Fibroblast of lung (primary cell): ENCODE data around the gene LZTR1. TPM values are rescaled to one million over a fixed set of nuclear protein-coding genes. Genes with fewer than 3 reads are reported as not detected.
"Not testable (repeated sequence)": the region's sequence is repeated elsewhere in the genome, so short reads cannot be mapped to it uniquely, and the experiment has no call there.

ENCODE experiments used
- DNase-seq, 2 donors: peaks; one replicate each; pipeline versions ENCODE4 v3.0.0 to v3.0.0-alpha.2; 2010; ENCODE audit warnings: low read depth in 2 of 2
- H2AFZ ChIP-seq: 2 replicates; pipeline ENCODE4 v1.5.1; 2012; ENCODE audit warnings: low read length, control low read depth, inconsistent platforms
- H3K27ac ChIP-seq: 2 replicates; pipeline ENCODE4 v1.5.1; 2011; ENCODE audit warnings: low read length, control low read depth; ENCODE audit not compliant: insufficient read depth
- H3K27me3 ChIP-seq: 2 replicates; pipeline ENCODE4 v1.5.1; 2011; ENCODE audit warnings: mild to moderate bottlenecking, low read length; ENCODE audit not compliant: control insufficient read depth, insufficient read depth
- H3K36me3 ChIP-seq: 2 replicates; pipeline ENCODE4 v1.5.1; 2011; ENCODE audit warnings: low read length; ENCODE audit not compliant: control insufficient read depth, insufficient read depth
- H3K4me1 ChIP-seq: 2 replicates; pipeline ENCODE4 v1.5.1; 2011; ENCODE audit warnings: low read length; ENCODE audit not compliant: control insufficient read depth, insufficient read depth; ENCODE audit errors: extremely low read depth
- H3K4me2 ChIP-seq: 2 replicates; pipeline ENCODE4 v1.5.1; 2011; ENCODE audit warnings: low read length, control low read depth; ENCODE audit not compliant: insufficient read depth; ENCODE audit errors: extremely low read depth
- H3K4me3 ChIP-seq, 4 experiments: fragments of 200-600 bp in 1 of 4; sonication (generic) in 1 of 4; replicated peaks in 1 of 4; 2 replicates each; pipeline ENCODE4 v1.5.1; 2011 to 2016; ENCODE audit warnings: low read length in 4 of 4, low read depth in 3 of 4, mild to moderate bottlenecking in 3 of 4, control low read depth in 2 of 4, inconsistent platforms in 1 of 4, mixed read lengths in 1 of 4; ENCODE audit not compliant: insufficient read depth in 1 of 4; ENCODE audit errors: control extremely low read depth in 1 of 4
- H3K79me2 ChIP-seq: 2 replicates; pipeline ENCODE4 v1.5.1; 2012; ENCODE audit warnings: mild to moderate bottlenecking, low read length, inconsistent platforms; ENCODE audit not compliant: control insufficient read depth, insufficient read depth
- H3K9ac ChIP-seq: 2 replicates; pipeline ENCODE4 v1.5.1; 2011; ENCODE audit warnings: mild to moderate bottlenecking, low read length, control low read depth; ENCODE audit not compliant: insufficient read depth
- H3K9me3 ChIP-seq: 2 replicates; pipeline ENCODE4 v1.5.1; 2012; ENCODE audit warnings: low read depth, low read length; ENCODE audit not compliant: control insufficient read depth, insufficient read depth
- H4K20me1 ChIP-seq: 2 replicates; pipeline ENCODE4 v1.5.1; 2011; ENCODE audit warnings: low read length; ENCODE audit not compliant: control insufficient read depth, insufficient read depth; ENCODE audit errors: extremely low read depth
- EZH2 ChIP-seq: IDR thresholded peaks from 2 replicates; pipeline ENCODE4 v1.5.1; 2012; ENCODE audit warnings: low read length, control low read depth, mild to moderate bottlenecking; ENCODE audit errors: missing control alignments
- polyA plus RNA-seq, 2 donors: library from polyadenylated mRNA; depleted of rRNA in 1 of 2; stranded (reverse) in 1 of 2; unstranded in 1 of 2; fragments of >200 nt; gene quantifications; 2 replicates each; pipeline ENCODE4 v1.2.1, GENCODE V29; 2011 to 2012; ENCODE audit warnings: missing spikeins in 1 of 2
- total RNA-seq: library from RNA; depleted of rRNA; stranded (reverse); fragments of >200 nt; gene quantifications from 2 replicates; pipeline ENCODE4 v1.2.1, GENCODE V29; 2014
- TF ChIP-seq, protein P1 (sequence below), 2 donors: IDR thresholded peaks in 1 of 2; conservative IDR thresholded peaks in 1 of 2; 1 replicate in 1 of 2; 2 replicates in 1 of 2; pipeline ENCODE4 v1.5.1; 2011 to 2012; ENCODE audit warnings: low read length in 2 of 2, control low read depth in 1 of 2, inconsistent platforms in 1 of 2, low read depth in 1 of 2, mild to moderate bottlenecking in 1 of 2

Gene LZTR1
- total and polyA plus RNA-seq, 2 donors (not counting 1 experiment from before 2014, with no cell fraction given) = 27.4 to 75.8 TPM

DNA sequence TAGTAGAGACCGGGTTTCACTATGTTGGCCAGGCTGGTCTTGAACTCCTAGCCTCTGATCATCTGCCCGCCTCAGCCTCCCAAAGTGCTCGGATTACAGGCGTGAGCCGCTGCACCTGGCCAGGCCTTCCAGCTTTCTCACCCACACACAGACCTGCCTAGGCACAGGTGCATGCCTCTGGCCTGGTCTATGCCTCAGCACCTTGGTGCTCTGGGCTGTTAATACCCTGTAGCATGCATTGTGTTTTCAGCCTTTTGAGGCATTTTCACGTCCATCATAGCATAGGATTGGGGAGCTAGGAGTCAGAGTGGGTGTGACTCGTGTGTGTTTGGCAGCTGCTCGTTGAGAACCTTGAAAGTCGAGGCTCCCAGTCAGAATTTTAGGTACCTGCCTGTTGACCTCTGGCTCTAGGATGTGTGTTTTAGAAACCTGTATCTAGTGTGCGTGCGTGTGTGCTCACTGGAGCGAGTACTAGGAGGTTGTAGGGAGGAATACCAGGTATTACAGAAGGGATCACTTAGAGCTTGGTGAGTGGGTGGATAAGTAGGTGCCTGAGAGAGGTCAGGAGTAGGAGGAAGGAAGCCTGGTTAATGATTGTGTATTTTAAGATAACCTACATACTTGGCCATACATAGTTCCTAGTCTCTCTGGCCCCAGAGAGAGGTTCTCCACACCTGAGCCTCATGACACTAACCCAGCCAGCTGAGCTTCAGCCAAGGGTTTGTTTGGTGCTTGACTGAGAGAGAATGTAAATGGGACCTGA lies 44.9 kb upstream of the LZTR1 start:
- H3K4me1 ChIP-seq = peaks cover 3% of the 10 kb centered on the region
- no peak overlapping the region for H3K9ac ChIP-seq
- peaks cover 5% of the 10 kb centered on the region for H3K36me3 ChIP-seq
- peaks cover 90% of the 10 kb centered on the region for H3K79me2 ChIP-seq
- no peak for DNase-seq
- TF ChIP-seq, protein P1, sequence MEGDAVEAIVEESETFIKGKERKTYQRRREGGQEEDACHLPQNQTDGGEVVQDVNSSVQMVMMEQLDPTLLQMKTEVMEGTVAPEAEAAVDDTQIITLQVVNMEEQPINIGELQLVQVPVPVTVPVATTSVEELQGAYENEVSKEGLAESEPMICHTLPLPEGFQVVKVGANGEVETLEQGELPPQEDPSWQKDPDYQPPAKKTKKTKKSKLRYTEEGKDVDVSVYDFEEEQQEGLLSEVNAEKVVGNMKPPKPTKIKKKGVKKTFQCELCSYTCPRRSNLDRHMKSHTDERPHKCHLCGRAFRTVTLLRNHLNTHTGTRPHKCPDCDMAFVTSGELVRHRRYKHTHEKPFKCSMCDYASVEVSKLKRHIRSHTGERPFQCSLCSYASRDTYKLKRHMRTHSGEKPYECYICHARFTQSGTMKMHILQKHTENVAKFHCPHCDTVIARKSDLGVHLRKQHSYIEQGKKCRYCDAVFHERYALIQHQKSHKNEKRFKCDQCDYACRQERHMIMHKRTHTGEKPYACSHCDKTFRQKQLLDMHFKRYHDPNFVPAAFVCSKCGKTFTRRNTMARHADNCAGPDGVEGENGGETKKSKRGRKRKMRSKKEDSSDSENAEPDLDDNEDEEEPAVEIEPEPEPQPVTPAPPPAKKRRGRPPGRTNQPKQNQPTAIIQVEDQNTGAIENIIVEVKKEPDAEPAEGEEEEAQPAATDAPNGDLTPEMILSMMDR (conservative IDR thresholded peaks at IDR 0.05 in 1 of 2, IDR thresholded peaks at IDR 0.05 in 1 of 2; ENCODE audit: low read depth in 1 of 2, low read length in 2 of 2) = no peak
- TF ChIP-seq EZH2 = no peak
- H3K4me2 ChIP-seq = no peak overlapping the region
- H2AFZ ChIP-seq = no peak overlapping the region
- peaks cover 5% of the 10 kb centered on the region for H4K20me1 ChIP-seq
- no peaks in the 10 kb centered on the region for H3K27me3 ChIP-seq
- H3K4me3 ChIP-seq = no peak overlapping the region
- H3K27ac ChIP-seq = no peak overlapping the region
- no peaks in the 10 kb centered on the region for H3K9me3 ChIP-seq

DNA sequence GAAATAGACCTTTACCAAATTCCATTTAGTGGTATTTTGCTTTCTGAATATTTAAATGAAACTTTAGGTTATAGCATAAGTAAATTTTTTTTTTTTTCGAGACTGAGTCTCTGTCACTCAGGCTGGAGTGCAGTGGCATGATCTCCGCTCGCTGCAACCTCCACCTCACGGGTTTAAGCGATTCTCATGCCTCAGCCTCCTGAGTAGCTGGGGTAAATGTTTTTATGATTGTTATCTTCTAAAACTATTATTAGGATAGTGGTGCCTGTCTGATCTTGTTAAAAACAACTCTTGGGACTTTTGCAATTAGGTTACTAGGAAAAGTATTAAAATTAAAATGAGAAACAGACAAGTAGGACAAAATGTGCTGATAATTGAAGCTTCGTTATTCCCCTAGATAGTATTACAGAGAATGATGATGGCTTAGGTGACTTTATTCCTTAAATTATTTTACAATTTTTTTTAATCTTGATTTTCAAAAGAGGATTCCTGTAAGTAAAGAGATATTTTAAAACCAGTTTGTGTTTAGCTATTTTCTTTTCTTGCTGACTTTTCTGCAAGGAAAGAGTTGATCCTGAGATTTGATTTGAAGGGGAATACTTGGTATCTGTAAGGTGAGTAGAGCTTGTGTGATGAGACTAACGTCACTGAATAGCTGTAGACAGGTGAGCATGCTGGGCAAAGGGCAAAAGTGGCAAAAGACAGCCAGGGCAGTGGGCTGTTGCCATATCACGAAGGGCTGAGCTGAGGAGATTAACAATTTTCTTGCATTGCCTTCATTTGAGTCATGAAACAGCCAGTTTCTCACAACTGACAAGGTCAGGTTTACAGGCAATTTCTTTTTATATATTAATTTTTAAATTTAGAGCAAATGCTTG lies 44.1 kb upstream of the LZTR1 start:
- peaks cover 3% of the 10 kb centered on the region for H3K4me1 ChIP-seq
- no peak overlapping the region for H2AFZ ChIP-seq
- TF ChIP-seq, protein P1 (conservative IDR thresholded peaks at IDR 0.05 in 1 of 2, IDR thresholded peaks at IDR 0.05 in 1 of 2; ENCODE audit: low read depth in 1 of 2, low read length in 2 of 2) = no peak
- no peak for TF ChIP-seq EZH2
- no peaks in the 10 kb centered on the region for H3K9me3 ChIP-seq
- H3K27ac ChIP-seq = no peak overlapping the region
- H4K20me1 ChIP-seq = peaks cover 5% of the 10 kb centered on the region
- H3K9ac ChIP-seq = no peak overlapping the region
- peaks cover 90% of the 10 kb centered on the region for H3K79me2 ChIP-seq
- H3K36me3 ChIP-seq = peaks cover 5% of the 10 kb centered on the region
- H3K4me3 ChIP-seq = no peak overlapping the region
- DNase-seq = no peak
- no peaks in the 10 kb centered on the region for H3K27me3 ChIP-seq
- no peak overlapping the region for H3K4me2 ChIP-seq

DNA sequence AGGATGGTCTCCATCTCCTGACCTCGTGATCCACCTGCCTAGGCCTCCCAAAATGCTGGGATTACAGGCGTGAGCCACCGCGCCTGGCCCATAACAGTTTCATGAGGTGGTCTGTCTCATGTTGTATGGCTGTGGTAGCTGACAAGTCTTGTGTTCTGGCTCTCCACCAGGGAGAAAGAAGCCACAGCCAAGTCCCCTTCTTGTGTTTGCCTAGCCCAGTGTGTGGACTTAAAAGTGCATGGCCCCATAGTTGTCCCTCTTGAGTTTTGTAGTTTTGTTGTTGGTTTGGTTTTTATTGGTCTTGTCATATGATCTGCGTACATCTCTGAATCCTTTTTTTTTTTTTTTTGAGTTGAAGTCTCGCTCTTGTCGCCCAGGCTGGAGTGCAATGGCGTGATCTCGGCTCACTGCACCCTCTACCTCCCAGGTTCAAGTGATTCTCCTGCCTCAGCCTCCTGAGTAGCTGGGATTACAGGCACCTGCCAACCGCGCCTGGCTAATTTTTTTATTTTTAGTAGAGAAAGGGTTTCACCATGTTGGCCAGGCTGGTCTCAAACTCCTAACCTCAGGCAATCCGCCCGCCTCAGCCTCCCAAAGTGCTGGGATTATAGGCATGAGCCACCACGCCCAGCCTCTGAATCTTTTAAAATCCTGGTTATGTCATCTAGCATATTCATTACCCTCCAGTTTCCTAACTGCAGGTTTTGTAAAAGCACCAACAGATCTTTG lies 42.5 kb upstream of the LZTR1 start:
- not testable (repeated sequence) for H4K20me1 ChIP-seq, H3K4me1 ChIP-seq, H3K27ac ChIP-seq, H3K36me3 ChIP-seq, H3K4me3 ChIP-seq, H3K9me3 ChIP-seq, H3K4me2 ChIP-seq, H3K9ac ChIP-seq, DNase-seq, H3K27me3 ChIP-seq, H2AFZ ChIP-seq
- peaks cover 91% of the 10 kb centered on the region for H3K79me2 ChIP-seq
